ENCODE measurements around the gene DMD. TPM values are rescaled to one million over a fixed set of nuclear protein-coding genes. Genes with fewer than 3 reads are reported as not detected.

Gene DMD
- total RNA-seq, 1 donor: 2.4 TPM

DNA sequence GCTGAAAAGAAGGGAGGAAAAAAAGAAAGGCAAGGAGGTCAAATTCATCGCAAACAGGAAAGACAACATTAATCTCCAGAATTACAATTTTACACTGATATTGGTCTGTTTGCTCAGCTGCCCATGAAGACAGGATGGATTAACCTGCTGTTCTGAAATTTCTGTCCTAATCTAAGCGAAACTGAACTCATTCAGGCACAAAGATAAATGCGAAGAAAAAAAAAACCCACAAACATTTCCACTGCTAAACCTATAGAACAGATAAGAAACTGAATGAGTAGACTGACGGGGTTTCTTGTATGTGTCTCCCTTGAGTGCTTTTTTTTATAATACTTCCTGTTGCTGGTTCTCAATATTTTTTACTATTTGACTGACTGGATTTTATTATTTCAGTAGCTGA, 1887.7 kb downstream of the DMD start:
- Histone ChIP-seq H3K4me1 (ENCODE audit: insufficient read depth, low read length) (no peaks in the 10 kb centered on the region), H3K4me3 (ENCODE audit: low read length) (no peak overlapping the region), H3K27me3 (ENCODE audit: insufficient read depth, low read length) (no peaks in the 10 kb centered on the region), H3K9me3 (ENCODE audit: low read depth, low read length) (no peaks in the 10 kb centered on the region)

- Histone ChIP-seq H3K4me3 (ENCODE audit: low read length) (no peak overlapping the region), H3K27me3 (ENCODE audit: insufficient read depth, low read length) (no peaks in the 10 kb centered on the region), H3K9me3 (ENCODE audit: low read depth, low read length) (no peaks in the 10 kb centered on the region), H3K4me1 (ENCODE audit: insufficient read depth, low read length) (no peaks in the 10 kb centered on the region)
Measured at GRCh38 chrX:31320740-31321139, 1890.6 kb downstream of the DMD start.

- H3K4me1 ChIP-seq (ENCODE audit: insufficient read depth, low read length): no peaks in the 10 kb centered on the region
- no peaks in the 10 kb centered on the region for H3K27me3 ChIP-seq (ENCODE audit: insufficient read depth, low read length)
- H3K9me3 ChIP-seq (ENCODE audit: low read depth, low read length): no peaks in the 10 kb centered on the region
- H3K4me3 ChIP-seq (ENCODE audit: low read length): no peak overlapping the region
Measured at GRCh38 chrX:31319586-31319985, 1891.8 kb downstream of the DMD start.

- H3K27me3 ChIP-seq (ENCODE audit: insufficient read depth, low read length): no peaks in the 10 kb centered on the region
- H3K4me1 ChIP-seq (ENCODE audit: insufficient read depth, low read length): no peaks in the 10 kb centered on the region
- H3K9me3 ChIP-seq (ENCODE audit: low read depth, low read length): no peaks in the 10 kb centered on the region
- no peak overlapping the region for H3K4me3 ChIP-seq (ENCODE audit: low read length)
Measured at GRCh38 chrX:31318866-31319265, 1892.5 kb downstream of the DMD start.

DNA sequence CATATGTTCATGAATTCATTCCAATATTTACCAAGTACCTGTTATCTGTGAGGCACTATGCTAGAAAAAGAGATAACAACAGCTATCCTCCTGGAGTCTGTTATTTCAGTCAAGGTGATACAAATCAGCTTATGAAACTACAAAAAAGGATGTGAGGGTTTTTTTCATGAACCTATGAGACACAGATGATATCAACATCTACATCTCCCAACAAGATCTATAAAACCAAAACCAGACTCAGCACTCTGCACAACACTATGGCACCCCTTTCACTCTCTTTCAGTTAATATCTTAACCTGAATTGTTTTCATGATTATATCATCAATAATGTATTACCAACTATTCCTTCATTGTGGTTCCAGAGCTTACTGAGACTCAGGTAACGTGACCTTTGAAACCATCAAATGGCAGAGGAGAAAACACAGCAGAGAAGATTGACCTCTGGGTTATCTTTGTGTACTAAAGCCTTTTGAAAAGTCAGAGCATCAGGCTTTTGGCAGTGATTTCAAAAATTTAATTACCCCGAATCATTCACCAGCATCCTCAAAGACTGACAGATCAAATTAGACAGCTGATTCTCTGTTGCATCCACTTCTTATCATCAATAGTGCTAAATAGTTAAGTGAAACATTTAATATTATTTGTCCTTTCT, 1894.9 kb downstream of the DMD start:
- H3K4me3 ChIP-seq (ENCODE audit: low read length): no peak overlapping the region
- H3K4me1 ChIP-seq (ENCODE audit: insufficient read depth, low read length): no peaks in the 10 kb centered on the region
- no peaks in the 10 kb centered on the region for H3K9me3 ChIP-seq (ENCODE audit: low read depth, low read length)
- no peaks in the 10 kb centered on the region for H3K27me3 ChIP-seq (ENCODE audit: insufficient read depth, low read length)

DNA sequence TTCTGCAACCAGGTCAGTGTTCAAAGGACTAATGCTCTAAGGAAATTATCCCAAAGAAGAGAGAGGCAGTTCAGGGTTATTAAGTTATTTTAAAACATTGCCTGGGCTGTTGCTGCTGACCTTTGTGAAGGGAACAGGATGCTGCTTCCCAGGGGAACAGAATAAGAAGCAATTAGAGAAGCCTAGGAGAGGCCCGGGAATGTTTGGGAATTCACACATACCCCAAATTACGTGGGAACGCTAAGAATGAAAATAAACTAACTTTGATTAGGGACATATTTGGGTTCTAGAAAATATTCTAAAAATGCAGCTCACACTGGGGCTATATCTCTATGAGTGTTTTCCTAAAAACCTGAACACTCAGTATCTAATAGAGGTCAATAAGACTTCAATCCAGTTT, 1896.4 kb downstream of the DMD start:
- Histone ChIP-seq H3K4me1 (ENCODE audit: insufficient read depth, low read length) (no peaks in the 10 kb centered on the region), H3K9me3 (ENCODE audit: low read depth, low read length) (no peaks in the 10 kb centered on the region), H3K4me3 (ENCODE audit: low read length) (no peak overlapping the region), H3K27me3 (ENCODE audit: insufficient read depth, low read length) (no peaks in the 10 kb centered on the region)

DNA sequence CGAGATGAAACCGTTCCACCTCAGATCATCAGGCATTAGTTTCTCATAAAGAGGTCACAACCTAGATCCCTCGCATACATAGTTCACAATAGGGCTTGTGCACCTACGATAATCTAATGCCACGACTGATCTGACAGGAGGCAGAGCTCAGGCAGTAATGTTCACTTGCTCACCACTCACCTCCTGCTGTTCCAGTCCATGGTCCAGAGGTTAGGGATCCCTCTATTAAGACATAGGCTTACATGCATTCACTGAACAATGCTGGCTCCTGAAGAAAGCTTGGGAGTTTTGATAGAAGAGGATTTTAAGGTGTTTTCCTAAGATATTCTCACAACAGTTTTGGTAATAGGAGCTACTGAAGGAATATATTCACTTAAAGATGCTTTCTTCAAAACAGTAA, 1903.4 kb downstream of the DMD start:
- Histone ChIP-seq H3K4me1 (ENCODE audit: insufficient read depth, low read length) (no peaks in the 10 kb centered on the region), H3K4me3 (ENCODE audit: low read length) (no peak overlapping the region), H3K27me3 (ENCODE audit: insufficient read depth, low read length) (no peaks in the 10 kb centered on the region), H3K9me3 (ENCODE audit: low read depth, low read length) (no peaks in the 10 kb centered on the region)

DNA sequence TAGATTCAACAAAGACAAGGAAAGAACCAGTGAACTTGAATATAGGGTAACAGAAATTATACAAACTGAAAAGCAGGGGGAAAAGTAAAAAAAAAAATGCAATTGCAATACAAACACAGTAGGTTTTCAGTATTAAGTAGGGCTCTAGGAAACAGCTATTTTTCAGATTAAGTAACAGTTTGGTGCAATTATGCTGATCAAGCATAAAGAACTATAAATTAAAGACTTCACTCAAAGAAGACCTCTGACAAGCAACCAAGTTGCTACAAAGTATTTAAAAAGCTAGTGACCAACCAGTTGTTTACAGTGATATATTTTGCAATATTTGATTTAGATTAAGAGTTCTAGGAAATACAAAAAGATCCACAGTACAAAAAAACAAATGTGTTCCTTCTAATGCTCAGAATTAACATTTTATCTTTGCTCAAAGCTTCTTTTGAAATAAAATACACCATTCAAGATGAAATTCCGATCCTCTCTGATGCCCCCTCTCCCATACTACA, 1908.7 kb downstream of the DMD start:
- Histone ChIP-seq H3K4me1 (ENCODE audit: insufficient read depth, low read length) (no peaks in the 10 kb centered on the region), H3K4me3 (ENCODE audit: low read length) (no peak overlapping the region), H3K27me3 (ENCODE audit: insufficient read depth, low read length) (no peaks in the 10 kb centered on the region), H3K9me3 (ENCODE audit: low read depth, low read length) (no peaks in the 10 kb centered on the region)

DNA sequence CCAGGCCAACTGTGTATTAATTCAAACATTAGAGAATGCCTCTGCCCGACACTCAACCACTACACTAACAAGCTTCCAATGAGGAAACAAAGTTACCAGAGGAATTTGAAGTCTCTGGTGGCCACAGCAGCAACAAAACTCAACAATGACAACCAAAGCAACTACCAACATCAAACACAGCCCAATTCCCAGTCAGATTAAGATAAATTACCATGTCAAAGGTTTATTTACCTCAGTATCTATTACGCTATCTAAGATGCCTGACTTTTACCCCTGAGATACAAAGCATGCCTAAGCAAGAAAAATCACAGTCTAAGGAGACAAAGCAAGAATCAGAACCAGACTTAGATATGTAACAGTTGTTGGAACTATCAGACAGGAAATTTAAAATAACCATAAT, 1909.4 kb downstream of the DMD start:
- H3K4me3 ChIP-seq (ENCODE audit: low read length): no peak overlapping the region
- H3K9me3 ChIP-seq (ENCODE audit: low read depth, low read length): no peaks in the 10 kb centered on the region
- no peaks in the 10 kb centered on the region for H3K27me3 ChIP-seq (ENCODE audit: insufficient read depth, low read length)
- no peaks in the 10 kb centered on the region for H3K4me1 ChIP-seq (ENCODE audit: insufficient read depth, low read length)

DNA sequence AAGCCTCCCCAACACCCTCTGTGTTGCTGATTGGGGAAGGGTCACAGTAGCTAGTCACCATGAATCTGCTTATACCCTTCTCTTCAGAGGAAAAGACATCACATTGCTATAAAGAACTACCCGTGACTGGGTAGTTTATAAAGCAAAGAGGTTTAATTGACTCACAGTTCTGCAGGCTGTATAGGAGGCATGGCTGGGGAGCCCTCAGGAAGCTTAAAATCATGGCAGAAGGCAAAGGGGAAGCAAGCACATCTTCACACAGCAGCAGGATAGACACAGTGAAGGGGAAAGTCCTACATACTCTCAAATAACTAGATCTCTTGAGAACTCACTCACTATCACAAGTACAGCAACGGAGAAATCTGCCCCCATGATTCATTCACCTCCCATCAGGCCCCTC, 1910.1 kb downstream of the DMD start:
- no peak overlapping the region for H3K4me3 ChIP-seq (ENCODE audit: low read length)
- H3K4me1 ChIP-seq (ENCODE audit: insufficient read depth, low read length): no peaks in the 10 kb centered on the region
- no peaks in the 10 kb centered on the region for H3K27me3 ChIP-seq (ENCODE audit: insufficient read depth, low read length)
- no peaks in the 10 kb centered on the region for H3K9me3 ChIP-seq (ENCODE audit: low read depth, low read length)

- no peaks in the 10 kb centered on the region for H3K27me3 ChIP-seq (ENCODE audit: insufficient read depth, low read length)
- no peak overlapping the region for H3K4me3 ChIP-seq (ENCODE audit: low read length)
- H3K9me3 ChIP-seq (ENCODE audit: low read depth, low read length): no peaks in the 10 kb centered on the region
- no peaks in the 10 kb centered on the region for H3K4me1 ChIP-seq (ENCODE audit: insufficient read depth, low read length)
Measured at GRCh38 chrX:31298916-31299315, 1912.4 kb downstream of the DMD start.

- no peak overlapping the region for H3K4me3 ChIP-seq (ENCODE audit: low read length)
- no peaks in the 10 kb centered on the region for H3K4me1 ChIP-seq (ENCODE audit: insufficient read depth, low read length)
- no peaks in the 10 kb centered on the region for H3K9me3 ChIP-seq (ENCODE audit: low read depth, low read length)
- no peaks in the 10 kb centered on the region for H3K27me3 ChIP-seq (ENCODE audit: insufficient read depth, low read length)
Measured at GRCh38 chrX:31297881-31298280, 1913.5 kb downstream of the DMD start.

GRCh38 chrX:31294475-31294874, 1916.9 kb downstream of the DMD start:
- H3K27me3 ChIP-seq (ENCODE audit: insufficient read depth, low read length): no peaks in the 10 kb centered on the region
- H3K4me3 ChIP-seq (ENCODE audit: low read length): no peak overlapping the region
- H3K4me1 ChIP-seq (ENCODE audit: insufficient read depth, low read length): no peaks in the 10 kb centered on the region
- no peaks in the 10 kb centered on the region for H3K9me3 ChIP-seq (ENCODE audit: low read depth, low read length)

DNA sequence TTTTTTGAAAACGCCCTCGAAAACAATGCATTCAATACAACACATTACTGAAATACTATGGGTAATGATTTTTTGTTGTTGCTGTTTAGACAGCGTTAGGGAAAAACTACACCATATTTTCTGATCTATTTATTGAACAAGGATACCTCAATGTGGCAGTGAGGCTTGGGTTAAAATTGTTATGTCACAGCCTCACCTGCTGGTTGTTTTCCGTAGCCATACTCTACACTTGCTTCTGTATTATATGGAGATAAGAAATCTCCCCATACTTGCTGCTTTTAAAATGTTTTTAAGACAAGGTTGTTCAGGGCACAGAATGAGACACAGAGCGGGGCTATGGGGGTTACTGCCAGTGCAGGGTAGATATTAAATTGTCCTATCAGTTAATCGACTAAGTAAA, 1917.9 kb downstream of the DMD start:
- Histone ChIP-seq H3K4me3 (ENCODE audit: low read length) (no peak overlapping the region), H3K9me3 (ENCODE audit: low read depth, low read length) (no peaks in the 10 kb centered on the region), H3K27me3 (ENCODE audit: insufficient read depth, low read length) (no peaks in the 10 kb centered on the region), H3K4me1 (ENCODE audit: insufficient read depth, low read length) (no peaks in the 10 kb centered on the region)

- Histone ChIP-seq H3K9me3 (ENCODE audit: low read depth, low read length) (no peaks in the 10 kb centered on the region), H3K4me3 (ENCODE audit: low read length) (no peak overlapping the region), H3K27me3 (ENCODE audit: insufficient read depth, low read length) (no peaks in the 10 kb centered on the region), H3K4me1 (ENCODE audit: insufficient read depth, low read length) (no peaks in the 10 kb centered on the region)
Measured at GRCh38 chrX:31291131-31291530, 1920.2 kb downstream of the DMD start.

DNA sequence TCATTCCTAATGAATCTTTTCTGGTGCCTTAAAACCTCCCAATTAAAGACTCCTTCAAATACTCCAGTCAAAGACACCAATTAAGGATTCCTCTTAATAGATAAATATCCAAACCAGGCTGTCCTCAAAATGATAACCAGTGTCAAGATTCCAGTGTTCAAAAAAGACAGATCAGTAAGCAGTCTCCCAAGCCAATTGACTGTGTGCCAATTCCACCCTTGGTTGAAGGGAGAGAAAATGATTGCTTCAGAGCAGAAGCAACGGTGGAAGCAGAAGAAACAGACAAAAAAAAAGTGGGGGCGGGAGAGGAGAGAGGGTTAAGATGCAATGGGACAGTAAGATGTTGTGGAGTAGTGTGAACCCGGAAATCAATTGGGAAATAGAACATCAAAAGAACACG, 1923.5 kb downstream of the DMD start:
- no peak overlapping the region for H3K4me3 ChIP-seq (ENCODE audit: low read length)
- H3K9me3 ChIP-seq (ENCODE audit: low read depth, low read length): no peaks in the 10 kb centered on the region
- H3K27me3 ChIP-seq (ENCODE audit: insufficient read depth, low read length): no peaks in the 10 kb centered on the region
- no peaks in the 10 kb centered on the region for H3K4me1 ChIP-seq (ENCODE audit: insufficient read depth, low read length)

All from mononuclear cell (primary cell).